Fibroblast of gingiva (primary cell): Measurements from ENCODE around the gene IL11.

ENCODE experiments used
- DNase-seq: peaks from one replicate; pipeline ENCODE4 v3.0.0-alpha.2; 2011; ENCODE audit warnings: low read depth

IL11 gene

GRCh38 chr19:55322204-55322885, 47.9 kb downstream of the IL11 start:
- DNase-seq: no peak

- no peak for DNase-seq
These were observed 48.7 kb downstream of the IL11 start for GRCh38 chr19:55321466-55322137.

GRCh38 chr19:55320844-55321419, 49.3 kb downstream of the IL11 start:
- DNase-seq: no peak

- no peak for DNase-seq
These were observed 50.5 kb downstream of the IL11 start for GRCh38 chr19:55319785-55320184.

GRCh38 chr19:55316646-55317045, 53.6 kb downstream of the IL11 start:
- no peak for DNase-seq

DNA sequence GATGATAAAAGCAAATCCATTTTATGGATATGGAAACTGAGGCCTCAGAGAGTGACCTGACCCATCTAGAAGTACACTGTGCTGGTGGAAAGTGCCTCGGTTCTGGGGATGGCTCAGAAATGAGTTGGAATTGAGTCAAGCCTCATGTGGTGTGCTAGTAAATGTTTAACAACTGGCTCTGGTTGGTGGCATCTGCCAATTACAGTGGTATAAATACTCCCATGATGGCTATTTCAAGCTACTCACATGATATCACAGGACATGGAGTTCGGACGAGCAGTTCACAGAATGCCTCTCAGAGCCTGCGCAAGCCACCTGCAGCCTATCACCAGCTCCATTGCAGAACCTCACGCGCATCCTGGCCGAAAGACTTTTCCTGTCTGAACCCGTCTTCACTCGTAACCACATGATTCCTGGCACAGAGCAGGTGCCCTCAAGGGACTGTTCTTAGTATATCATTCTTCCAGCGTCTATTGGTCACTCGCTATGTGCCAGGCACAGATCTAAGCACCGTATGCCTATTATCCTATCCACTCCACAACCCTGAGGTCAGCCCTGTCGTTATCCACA, 54.2 kb downstream of the IL11 start:
- no peak for DNase-seq

- DNase-seq: no peak
These were observed 55.9 kb downstream of the IL11 start for GRCh38 chr19:55314396-55314795.
